Measurements from ENCODE around the gene POLE2. TPM values are rescaled to one million over a fixed set of nuclear protein-coding genes. Genes with fewer than 3 reads are reported as not detected.

The POLE2 gene
- total RNA-seq, 2 experiments from 2014 or later: 1.2 to 1.4 TPM

DNA sequence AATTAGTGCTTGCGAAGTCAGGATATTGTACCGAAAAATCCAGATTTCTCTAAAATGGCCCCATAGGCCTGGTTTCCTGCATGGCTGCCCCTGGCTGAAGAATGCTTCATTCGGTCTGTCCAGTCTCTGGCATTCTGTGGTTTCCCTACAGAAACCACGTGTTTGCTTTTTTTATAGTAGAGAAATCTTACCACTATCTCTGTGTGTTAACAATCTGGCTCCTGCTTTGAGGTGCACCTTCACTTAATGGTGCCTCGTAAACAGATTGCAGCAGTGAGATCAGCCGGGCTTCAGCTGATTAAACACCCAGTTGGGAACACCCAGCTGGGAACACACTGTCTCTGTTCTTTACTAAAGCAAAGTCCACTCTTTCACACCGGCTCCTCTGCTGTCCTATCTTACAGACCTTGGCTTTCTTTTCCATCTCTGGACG is 46.3 kb downstream of the POLE2 start:
- DNase-seq (no peak), ATAC-seq (ENCODE audit: poor library complexity) (no peak)
- H3K4me1 Mint-ChIP-seq (ENCODE audit: low read depth): peaks cover 59% of the 10 kb centered on the region
- H3K36me3 Mint-ChIP-seq (ENCODE audit: low read depth): peaks cover 46% of the 10 kb centered on the region
- TF ChIP-seq, protein P1, sequence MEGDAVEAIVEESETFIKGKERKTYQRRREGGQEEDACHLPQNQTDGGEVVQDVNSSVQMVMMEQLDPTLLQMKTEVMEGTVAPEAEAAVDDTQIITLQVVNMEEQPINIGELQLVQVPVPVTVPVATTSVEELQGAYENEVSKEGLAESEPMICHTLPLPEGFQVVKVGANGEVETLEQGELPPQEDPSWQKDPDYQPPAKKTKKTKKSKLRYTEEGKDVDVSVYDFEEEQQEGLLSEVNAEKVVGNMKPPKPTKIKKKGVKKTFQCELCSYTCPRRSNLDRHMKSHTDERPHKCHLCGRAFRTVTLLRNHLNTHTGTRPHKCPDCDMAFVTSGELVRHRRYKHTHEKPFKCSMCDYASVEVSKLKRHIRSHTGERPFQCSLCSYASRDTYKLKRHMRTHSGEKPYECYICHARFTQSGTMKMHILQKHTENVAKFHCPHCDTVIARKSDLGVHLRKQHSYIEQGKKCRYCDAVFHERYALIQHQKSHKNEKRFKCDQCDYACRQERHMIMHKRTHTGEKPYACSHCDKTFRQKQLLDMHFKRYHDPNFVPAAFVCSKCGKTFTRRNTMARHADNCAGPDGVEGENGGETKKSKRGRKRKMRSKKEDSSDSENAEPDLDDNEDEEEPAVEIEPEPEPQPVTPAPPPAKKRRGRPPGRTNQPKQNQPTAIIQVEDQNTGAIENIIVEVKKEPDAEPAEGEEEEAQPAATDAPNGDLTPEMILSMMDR (IDR thresholded peaks at IDR 0.05): no peak
- no peak overlapping the region for H3K4me3 Mint-ChIP-seq
- H3K4me1 ChIP-seq (ENCODE audit: insufficient read depth, low read length): peaks cover 36% of the 10 kb centered on the region
- POLR2A ChIA-PET: interaction anchor here (0.8 kb wide), 1 partner anchor 21 kb away, joined by 5 read pairs; the partner anchor contains the start of genes MGAT2 and RPL36AL
- peak overlapping the region; percentile 60 for H3K27ac Mint-ChIP-seq
- no peaks in the 10 kb centered on the region for H3K9me3 Mint-ChIP-seq
- no peaks in the 10 kb centered on the region for H3K27me3 ChIP-seq (ENCODE audit: control insufficient read depth in 1 of 2, insufficient read depth in 2 of 2, low read length in 2 of 2)
- H3K27me3 Mint-ChIP-seq: no peaks in the 10 kb centered on the region
- H3K4me3 ChIP-seq (ENCODE audit: low read length): no peak overlapping the region
- CTCF ChIA-PET: interaction anchor here (1.0 to 1.2 kb wide), 2 partner anchors 46 to 126 kb away, joined by 3 to 6 read pairs; partner anchors contain the start of genes KLHDC2 and POLE2
- peaks cover 21% of the 10 kb centered on the region for H3K36me3 ChIP-seq (ENCODE audit: insufficient read depth, low read length)
- H3K27ac ChIP-seq (ENCODE audit: low read depth in 1 of 2, low read length in 2 of 2): no peak overlapping the region
- intact Hi-C loops (cut with DNase I, micrococcal nuclease): no loop called here
- H3K9me3 ChIP-seq (ENCODE audit: control insufficient read depth in 1 of 2, insufficient read depth in 1 of 2, low read length in 2 of 2): no peaks in the 10 kb centered on the region

DNA sequence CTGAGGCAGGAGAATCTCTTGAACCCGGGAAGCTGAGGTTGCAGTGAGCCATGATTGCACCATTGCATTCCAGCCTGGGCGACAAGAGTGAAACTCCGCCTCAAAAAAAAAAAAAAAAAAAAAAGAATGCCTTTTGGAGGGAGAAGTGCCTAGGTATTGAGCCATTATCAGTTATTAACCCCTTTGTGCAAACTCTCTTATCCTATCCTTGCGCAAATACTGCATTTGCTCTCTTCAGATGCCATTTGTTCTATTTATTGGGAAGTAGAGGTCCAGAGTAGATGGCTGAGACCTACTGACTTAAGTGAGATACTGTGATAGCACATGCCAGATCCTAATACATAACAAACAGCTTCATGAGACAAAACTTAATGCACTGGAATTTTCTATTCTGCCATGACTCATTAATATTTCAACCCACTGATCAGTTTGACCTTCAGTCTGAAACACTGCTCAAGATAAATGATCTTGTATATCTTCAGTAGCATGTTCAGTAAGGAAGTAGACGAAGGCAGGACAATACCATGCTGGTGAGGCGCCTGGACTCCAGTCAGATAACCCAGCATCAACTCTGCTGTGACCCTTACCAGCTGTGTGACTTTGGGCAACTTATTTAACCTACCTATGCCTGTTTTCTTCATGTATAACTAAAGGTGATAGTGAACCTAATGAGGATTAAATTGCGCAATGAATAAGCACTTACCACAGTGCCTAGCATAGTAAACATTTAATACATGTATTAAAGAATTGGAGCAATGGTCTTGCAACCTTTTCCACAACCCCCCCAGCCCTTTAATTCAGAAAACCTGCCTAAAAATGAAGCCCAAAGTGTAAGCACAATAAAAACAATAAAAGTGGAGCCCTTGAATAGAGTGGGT is 47.2 kb downstream of the POLE2 start:
- POLR2A ChIA-PET: interaction anchor here (0.8 to 1.2 kb wide), 2 partner anchors 20 to 21 kb away, joined by 3 to 5 read pairs; partner anchors contain the start of genes MGAT2 and RPL36AL
- peaks cover 55% of the 10 kb centered on the region for H3K36me3 Mint-ChIP-seq (ENCODE audit: low read depth)

GRCh38 chr14:49637534-49638078 is 50.4 kb downstream of the POLE2 start:
- CTCF ChIA-PET: interaction anchor here (0.7 to 0.9 kb wide), 2 partner anchors 10 to 225 kb away, joined by 3 to 4 read pairs; no protein-coding TSS in a partner anchor

More for the DNA sequence above, 47.2 kb downstream of the POLE2 start:
- ATAC-seq (ENCODE audit: poor library complexity) (no peak), DNase-seq (no peak)
- peaks cover 63% of the 10 kb centered on the region for H3K4me1 Mint-ChIP-seq (ENCODE audit: low read depth)
- TF ChIP-seq, protein P1 (IDR thresholded peaks at IDR 0.05): no peak
- Histone ChIP-seq H3K9me3 (ENCODE audit: control insufficient read depth in 1 of 2, insufficient read depth in 1 of 2, low read length in 2 of 2) (no peaks in the 10 kb centered on the region), H3K4me3 (ENCODE audit: low read length) (no peak overlapping the region), H3K27ac (ENCODE audit: low read depth in 1 of 2, low read length in 2 of 2) (no peak overlapping the region), H3K4me1 (ENCODE audit: insufficient read depth, low read length) (peaks cover 42% of the 10 kb centered on the region), H3K27me3 (ENCODE audit: control insufficient read depth in 1 of 2, insufficient read depth in 2 of 2, low read length in 2 of 2) (no peaks in the 10 kb centered on the region), H3K36me3 (ENCODE audit: insufficient read depth, low read length) (peaks cover 18% of the 10 kb centered on the region)
- H3K4me3 Mint-ChIP-seq: peak overlapping the region; percentile 64
- H3K27ac Mint-ChIP-seq: peak overlapping the region; percentile 60
- no peaks in the 10 kb centered on the region for H3K9me3 Mint-ChIP-seq
- intact Hi-C loops (cut with DNase I, micrococcal nuclease): no loop called here
- no peaks in the 10 kb centered on the region for H3K27me3 Mint-ChIP-seq
- CTCF ChIA-PET: interaction anchor here (1.0 to 1.2 kb wide), 3 partner anchors 47 to 221 kb away, joined by 3 to 6 read pairs (median 3); partner anchors contain the start of genes KLHDC2 and POLE2

More at GRCh38 chr14:49637534-49638078, 50.4 kb downstream of the POLE2 start:
- no peak overlapping the region for H3K4me3 ChIP-seq (ENCODE audit: low read length)
- no peaks in the 10 kb centered on the region for H3K27me3 Mint-ChIP-seq
- no peak overlapping the region for H3K27ac ChIP-seq (ENCODE audit: low read depth in 1 of 2, low read length in 2 of 2)
- POLR2A ChIA-PET: interaction anchor here (0.6 to 8.6 kb wide), 3 partner anchors 15 to 50 kb away, joined by 3 to 350 read pairs (median 4); partner anchors contain the start of genes MGAT2, POLE2 and RPL36AL
- peak overlapping the region; percentile 100 for H3K27ac Mint-ChIP-seq
- DNase-seq (no peak), ATAC-seq (ENCODE audit: poor library complexity) (no peak)
- H3K27me3 ChIP-seq (ENCODE audit: control insufficient read depth in 1 of 2, insufficient read depth in 2 of 2, low read length in 2 of 2): no peaks in the 10 kb centered on the region
- intact Hi-C loops (cut with DNase I, micrococcal nuclease): loop anchor here in 1 of 2 experiments (2.0 kb wide), 2 partner anchors 53 to 129 kb away; no protein-coding TSS in a partner anchor
- peaks cover 49% of the 10 kb centered on the region for H3K4me1 ChIP-seq (ENCODE audit: insufficient read depth, low read length)
- no peaks in the 10 kb centered on the region for H3K9me3 ChIP-seq (ENCODE audit: control insufficient read depth in 1 of 2, insufficient read depth in 1 of 2, low read length in 2 of 2)
- peaks cover 65% of the 10 kb centered on the region for H3K4me1 Mint-ChIP-seq (ENCODE audit: low read depth)
- TF ChIP-seq, protein P1 (IDR thresholded peaks at IDR 0.05): no peak
- no peaks in the 10 kb centered on the region for H3K9me3 Mint-ChIP-seq
- peak overlapping the region; percentile 69 for H3K4me3 Mint-ChIP-seq
- H3K36me3 Mint-ChIP-seq (ENCODE audit: low read depth): peaks cover 67% of the 10 kb centered on the region
- H3K36me3 ChIP-seq (ENCODE audit: insufficient read depth, low read length): peaks cover 18% of the 10 kb centered on the region

All from CD4-positive, alpha-beta T cell (primary cell).